PC-3 (cell line): Measurements from ENCODE around the gene BRD8. TPM values are rescaled to one million over a fixed set of nuclear protein-coding genes. Genes with fewer than 3 reads are reported as not detected.
A peak's percentile ranks its signal among the peaks of the same experiment; 100 is the strongest.

ENCODE experiments used
- ATAC-seq: fragments of 200-7000 bp; cut with Tn5 transposase; 2 replicates; pipeline ENCODE4 v1.9.1; 2020; ENCODE audit warnings: mild to moderate bottlenecking, moderate library complexity
- BruUV-seq: library from RNA; stranded (reverse); fragments of 400-500 nt; replicated peaks from 2 replicates; lab custom pipeline; 2021; lab: Mats Ljungman, UMichigan
- CTCF ChIA-PET: fragments of 300-600 bp; sonication (Branson Sonifier 250); formaldehyde crosslinking; loops from one replicate; lab custom pipeline; 2022; ENCODE audit warnings: antibody characterized with exemption; lab: Charles Lee
- POLR2A ChIA-PET: fragments of 300-600 bp; sonication (Branson Sonifier 250); formaldehyde crosslinking; loops from one replicate; lab custom pipeline; 2022; ENCODE audit warnings: antibody characterized with exemption; ENCODE audit not compliant: unreplicated experiment; lab: Charles Lee
- DNase-seq: peaks from one replicate; pipeline ENCODE4 v3.0.0-alpha.2; 2015
- H2AFZ ChIP-seq: fragments of 300-600 bp; sonication (generic); 2 replicates; pipeline ENCODE4 v1.6.0; 2016; ENCODE audit warnings: antibody characterized with exemption, low read length
- H3F3A ChIP-seq: fragments of 300-600 bp; sonication (generic); one replicate; pipeline ENCODE4 v1.6.0; 2017; ENCODE audit warnings: antibody characterized with exemption, low read length, control low read depth, mild to moderate bottlenecking; ENCODE audit not compliant: unreplicated experiment
- H3K27ac ChIP-seq: fragments of 300-600 bp; sonication (generic); 2 replicates; pipeline ENCODE4 v1.5.1; 2016; ENCODE audit warnings: mild to moderate bottlenecking, low read length
- H3K27me3 ChIP-seq: fragments of 300-600 bp; sonication (generic); 2 replicates; pipeline ENCODE4 v1.6.1; 2016; ENCODE audit warnings: low read length, mixed read lengths
- H3K36me3 ChIP-seq: fragments of 300-600 bp; sonication (generic); 2 replicates; pipeline ENCODE4 v1.6.1; 2016; ENCODE audit warnings: low read depth, mixed run types, low read length, mixed read lengths
- H3K4me1 ChIP-seq: fragments of 300-600 bp; sonication (generic); 2 replicates; pipeline ENCODE4 v1.5.1; 2016; ENCODE audit warnings: low read length; ENCODE audit not compliant: insufficient read depth
- H3K4me2 ChIP-seq: fragments of 300-600 bp; sonication (generic); 2 replicates; pipeline ENCODE4 v1.6.0; 2016; ENCODE audit warnings: low read length
- H3K4me3 ChIP-seq: fragments of 300-600 bp; sonication (generic); 2 replicates; pipeline ENCODE4 v1.5.1; 2016; ENCODE audit warnings: mild to moderate bottlenecking, low read length, mixed read lengths
- H3K79me2 ChIP-seq: fragments of 300-600 bp; sonication (generic); 2 replicates; pipeline ENCODE4 v1.6.1; 2017; ENCODE audit warnings: low read length, mixed read lengths
- H3K9ac ChIP-seq: fragments of 300-600 bp; sonication (generic); 2 replicates; pipeline ENCODE4 v1.6.0; 2016; ENCODE audit warnings: mild to moderate bottlenecking, low read length
- H3K9me2 ChIP-seq: fragments of 300-600 bp; sonication (generic); replicated peaks from 2 replicates; pipeline ENCODE4 v1.6.1; 2016; ENCODE audit warnings: mixed run types, low read length, mixed read lengths
- H3K9me3 ChIP-seq: fragments of 300-600 bp; sonication (generic); 2 replicates; pipeline ENCODE4 v1.6.1; 2016; ENCODE audit warnings: low read length, mixed read lengths
- H4K20me1 ChIP-seq: fragments of 300-600 bp; sonication (generic); 2 replicates; pipeline ENCODE4 v1.6.1; 2016; ENCODE audit warnings: low read length, mixed read lengths
- CTCF ChIP-seq: fragments of 300-600 bp; sonication (generic); conservative IDR thresholded peaks from 2 replicates; pipeline ENCODE4 v1.5.1; 2017; ENCODE audit warnings: antibody characterized with exemption, low read depth, mild to moderate bottlenecking, low read length
- EZH2 ChIP-seq: fragments of 300-600 bp; sonication (generic); IDR thresholded peaks from one replicate; pipeline ENCODE4 v1.6.1; 2017; ENCODE audit warnings: antibody characterized with exemption, mild to moderate bottlenecking, low read length; ENCODE audit not compliant: unreplicated experiment
- EZH2phosphoT487 ChIP-seq: fragments of 300-600 bp; sonication (generic); IDR thresholded peaks from 2 replicates; pipeline ENCODE4 v1.6.1; 2018; ENCODE audit warnings: mild to moderate bottlenecking, antibody characterized with exemption, low read length, borderline replicate concordance
- intact Hi-C: fragments of 100-400 bp; cut with micrococcal nuclease; formaldehyde crosslinking; loops from 2 replicates; pipeline ENCODE4 v1.9.0; 2023
- total RNA-seq: library from RNA; depleted of rRNA; stranded (reverse); fragments of >200 nt; gene quantifications from 2 replicates; pipeline ENCODE4 v1.2.3, GENCODE V29; 2014

The BRD8 gene
- total RNA-seq, 1 experiment from 2014 or later, result 35.6 TPM

GRCh38 chr5:138102454-138103318 lies 75.7 kb downstream of the BRD8 start:
- POLR2A ChIA-PET, result no interaction called here

GRCh38 chr5:138096997-138097828 lies 81.2 kb downstream of the BRD8 start:
- DNase-seq (peak; percentile 4), ATAC-seq (no peak)
- Histone ChIP-seq H3F3A (no peaks in the 10 kb centered on the region), H3K79me2 (no peaks in the 10 kb centered on the region), H3K9ac (no peak overlapping the region), H3K9me3 (no peaks in the 10 kb centered on the region), H3K27me3 (no peaks in the 10 kb centered on the region), H3K36me3 (no peaks in the 10 kb centered on the region), H3K27ac (no peak overlapping the region), H2AFZ (no peak overlapping the region), H3K4me1 (no peaks in the 10 kb centered on the region), H3K4me2 (no peak overlapping the region), H3K4me3 (no peak overlapping the region), H4K20me1 (no peaks in the 10 kb centered on the region), H3K9me2 (no peaks in the 10 kb centered on the region)
- POLR2A ChIA-PET, result no interaction called here
- TF ChIP-seq EZH2 (no peak), EZH2phosphoT487 (no peak), CTCF (no peak)
- no TSS peak for BruUV-seq
- CTCF ChIA-PET, result no interaction called here
- intact Hi-C loops, result no loop called here

More at GRCh38 chr5:138102454-138103318, 75.7 kb downstream of the BRD8 start:
- H3K4me1 ChIP-seq, result no peaks in the 10 kb centered on the region
- H3K4me3 ChIP-seq, result no peak overlapping the region
- no TSS peak for BruUV-seq
- no peaks in the 10 kb centered on the region for H3K27me3 ChIP-seq
- no peak overlapping the region for H2AFZ ChIP-seq
- H3F3A ChIP-seq, result no peaks in the 10 kb centered on the region
- H3K9me3 ChIP-seq, result no peaks in the 10 kb centered on the region
- CTCF ChIA-PET, result no interaction called here
- H3K79me2 ChIP-seq, result no peaks in the 10 kb centered on the region
- no peaks in the 10 kb centered on the region for H3K9me2 ChIP-seq
- H3K27ac ChIP-seq, result no peak overlapping the region
- no peak for ATAC-seq
- H3K9ac ChIP-seq, result no peak overlapping the region
- TF ChIP-seq EZH2phosphoT487 (no peak), EZH2 (no peak), CTCF (no peak)
- no peak for DNase-seq
- H4K20me1 ChIP-seq, result no peaks in the 10 kb centered on the region
- no peaks in the 10 kb centered on the region for H3K36me3 ChIP-seq
- no peak overlapping the region for H3K4me2 ChIP-seq
- intact Hi-C loops, result no loop called here
